T47D (cell line): ENCODE results near the gene NME3.

Source experiments
- DNase-seq, 2 experiments: peaks; one replicate each; pipeline versions ENCODE4 v3.0.0 to v3.0.0-alpha.2; 2011 to 2012; ENCODE audit warnings: low read depth in 1 of 2, low spot score in 1 of 2
- JUND ChIP-seq: IDR thresholded peaks from 2 replicates; pipeline ENCODE4 v1.6.1; 2012; ENCODE audit warnings: low read depth
- in situ Hi-C: cut with HindIII; loops from 2 replicates; pipeline ENCODE4 v1.10.0; 2016; ENCODE audit warnings: low sequenced_read_pairs, low pct_unique_long_range_greater_than_20kb

Gene NME3

GRCh38 chr16:1791256-1791942 is 20.1 kb upstream of the NME3 start:
- in situ Hi-C loops: no loop called here
- DNase-seq: no peak
- TF ChIP-seq JUND: no peak

GRCh38 chr16:1790611-1791255 is 19.4 kb upstream of the NME3 start:
- in situ Hi-C loops: no loop called here
- DNase-seq: no peak
- TF ChIP-seq JUND: no peak

GRCh38 chr16:1790261-1790610 is 18.9 kb upstream of the NME3 start:
- in situ Hi-C loops: no loop called here
- no peak for TF ChIP-seq JUND
- DNase-seq: no peak

DNA sequence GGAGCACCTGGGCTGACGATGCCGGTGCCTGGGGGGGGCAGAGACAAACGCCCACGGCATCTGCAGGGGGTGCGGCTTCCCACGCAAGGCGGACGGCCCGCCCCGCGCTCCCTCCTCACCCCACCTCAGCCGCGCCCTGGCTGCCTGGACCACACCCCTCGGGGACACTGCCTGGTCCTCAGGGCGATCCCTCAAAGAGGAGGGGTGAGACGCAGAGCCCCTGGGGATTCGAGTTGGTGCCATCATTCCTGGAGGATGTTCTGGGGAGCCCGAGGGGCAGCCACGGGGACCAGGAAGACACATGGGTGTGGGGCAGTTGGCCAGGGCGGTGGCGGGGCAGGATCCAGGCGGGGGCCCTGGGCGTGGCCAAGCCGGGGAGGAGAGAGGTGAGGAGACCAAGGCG is 18.3 kb upstream of the NME3 start:
- in situ Hi-C loops: no loop called here
- no peak for TF ChIP-seq JUND
- DNase-seq: no peak

DNA sequence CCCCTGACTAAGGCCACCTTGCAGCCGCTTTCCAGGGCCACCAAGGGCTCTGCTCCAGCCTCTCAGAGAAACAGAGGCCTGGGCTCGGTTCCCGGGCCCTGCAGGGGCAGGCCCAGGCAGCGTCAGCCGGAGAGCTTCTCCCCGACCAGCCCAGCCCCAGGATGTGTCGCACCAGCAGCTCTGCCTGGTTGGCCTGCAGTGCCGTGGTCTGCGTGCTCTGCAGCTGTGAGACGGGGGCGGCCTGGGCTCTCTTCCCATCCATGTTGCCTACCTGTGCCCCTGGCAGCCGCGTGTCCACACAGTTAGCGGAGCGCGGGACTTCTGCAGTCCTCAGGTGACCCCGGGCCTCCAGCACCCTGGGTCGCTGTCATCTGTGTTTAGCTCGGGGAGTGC is 17.4 kb upstream of the NME3 start:
- no peak for DNase-seq
- in situ Hi-C loops: no loop called here
- TF ChIP-seq JUND: no peak

DNA sequence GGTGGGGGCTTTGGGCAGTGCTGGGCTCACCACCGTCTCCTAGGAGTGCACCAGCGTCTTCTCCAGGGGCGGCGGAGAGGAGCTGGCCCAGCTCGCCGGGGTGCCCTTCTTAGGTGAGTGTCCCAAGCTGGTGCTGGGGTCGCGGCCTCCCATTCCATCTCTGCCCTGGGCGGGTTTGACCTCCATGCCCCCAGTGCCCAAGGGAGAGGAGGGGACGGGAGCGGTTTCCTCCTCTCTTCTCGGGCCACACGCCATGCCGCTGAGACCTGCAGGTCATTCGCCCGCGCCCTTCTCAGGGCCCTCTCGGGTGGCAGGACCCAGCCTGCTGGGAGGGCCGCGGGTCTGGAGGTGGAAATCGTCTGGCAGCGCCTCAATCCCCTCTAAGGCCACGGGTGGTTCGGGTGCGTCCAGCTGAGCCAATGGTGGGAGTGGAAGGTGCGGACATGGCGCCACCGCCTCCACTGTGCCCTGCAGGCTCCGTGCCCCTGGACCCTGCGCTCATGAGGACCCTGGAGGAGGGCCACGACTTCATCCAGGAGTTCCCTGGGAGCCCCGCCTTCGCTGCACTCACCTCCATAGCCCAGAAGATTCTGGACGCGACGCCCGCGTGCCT is 16.9 kb upstream of the NME3 start:
- in situ Hi-C loops: no loop called here
- DNase-seq: no peak
- TF ChIP-seq JUND: no peak

GRCh38 chr16:1787322-1788094 is 16.2 kb upstream of the NME3 start:
- DNase-seq: no peak
- in situ Hi-C loops: no loop called here
- no peak for TF ChIP-seq JUND

- no peak for DNase-seq
- TF ChIP-seq JUND: no peak
- in situ Hi-C loops: no loop called here
Observed at GRCh38 chr16:1787056-1787321, 15.6 kb upstream of the NME3 start.

- no peak for TF ChIP-seq JUND
- in situ Hi-C loops: no loop called here
- no peak for DNase-seq
Observed at GRCh38 chr16:1786242-1787055, 15.1 kb upstream of the NME3 start.

GRCh38 chr16:1785846-1786170 is 14.5 kb upstream of the NME3 start:
- in situ Hi-C loops: no loop called here
- no peak for DNase-seq
- TF ChIP-seq JUND: no peak

GRCh38 chr16:1784977-1785845 is 13.9 kb upstream of the NME3 start:
- no peak for DNase-seq
- no peak for TF ChIP-seq JUND
- in situ Hi-C loops: no loop called here
